AG04449 (cell line): Measurements from ENCODE around the gene FHL3.

Experiments used
- CTCF ChIA-PET: fragments of 350-600 bp; formaldehyde crosslinking; extraction: SDS; loops from one replicate; lab custom pipeline; 2021; ENCODE audit warnings: antibody characterized with exemption; lab: Yijun Ruan, JAX
- POLR2A ChIA-PET: fragments of 400-600, 350-600 bp; formaldehyde crosslinking; extraction: SDS; loops from one replicate; lab custom pipeline; 2020; ENCODE audit warnings: antibody characterized with exemption, inconsistent platforms; lab: Yijun Ruan, JAX
- DNase-seq: peaks from one replicate; pipeline ENCODE4 v3.0.0-alpha.2; 2010; ENCODE audit warnings: low read depth, low spot score
- H3K4me3 ChIP-seq: 2 replicates; pipeline ENCODE4 v1.5.1; 2011; ENCODE audit warnings: low read depth, mild to moderate bottlenecking, control low read depth, low read length
- TF ChIP-seq, protein P1 (sequence below): IDR thresholded peaks from one replicate; pipeline ENCODE4 v1.5.1; 2011; ENCODE audit warnings: mild to moderate bottlenecking, moderate library complexity, low read length, control low read depth, inconsistent platforms; ENCODE audit not compliant: insufficient read depth; ENCODE audit errors: missing control alignments

The FHL3 gene

DNA sequence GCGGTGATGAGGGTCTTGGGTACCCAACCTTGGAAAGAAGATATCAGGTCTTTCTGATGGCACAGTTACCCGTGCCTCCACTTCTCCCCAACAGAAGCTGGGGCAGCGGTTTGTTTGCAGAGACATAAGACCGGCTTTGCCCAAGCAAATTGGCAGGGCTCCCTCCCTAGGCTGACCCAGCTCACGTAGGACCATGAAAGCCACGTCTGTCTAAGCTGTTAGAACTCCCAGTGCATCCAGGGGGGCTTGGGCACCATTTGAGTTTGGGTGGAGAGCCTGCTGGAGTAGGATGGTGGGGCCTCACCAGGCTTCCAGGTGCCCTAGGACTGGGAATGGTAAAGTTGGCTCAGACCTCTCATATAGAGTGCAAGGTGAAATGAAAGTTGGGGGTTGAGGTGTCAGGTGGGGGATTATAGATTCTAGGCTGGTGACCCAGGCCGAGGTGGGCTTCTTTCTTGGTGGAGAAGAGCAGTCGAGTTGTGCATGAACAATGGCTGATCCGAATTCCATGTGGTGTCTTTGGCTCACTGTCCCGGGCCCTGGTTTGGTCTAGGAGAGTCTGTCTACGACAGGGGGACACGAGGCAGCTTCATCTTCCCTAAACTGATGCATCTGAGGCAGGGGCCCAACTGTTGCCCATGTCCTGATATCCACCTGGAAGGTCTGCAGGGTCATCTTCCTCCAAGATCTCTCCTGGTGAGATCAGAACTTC lies 37.9 kb upstream of the FHL3 start:
- no peak for DNase-seq
- H3K4me3 ChIP-seq, result no peak overlapping the region
- ChIA-PET POLR2A (no interaction called here), CTCF (interaction anchor here (2.2 kb wide), 1 partner anchor 789 kb away, joined by 6 read pairs; no protein-coding TSS in a partner anchor)
- TF ChIP-seq, protein P1, sequence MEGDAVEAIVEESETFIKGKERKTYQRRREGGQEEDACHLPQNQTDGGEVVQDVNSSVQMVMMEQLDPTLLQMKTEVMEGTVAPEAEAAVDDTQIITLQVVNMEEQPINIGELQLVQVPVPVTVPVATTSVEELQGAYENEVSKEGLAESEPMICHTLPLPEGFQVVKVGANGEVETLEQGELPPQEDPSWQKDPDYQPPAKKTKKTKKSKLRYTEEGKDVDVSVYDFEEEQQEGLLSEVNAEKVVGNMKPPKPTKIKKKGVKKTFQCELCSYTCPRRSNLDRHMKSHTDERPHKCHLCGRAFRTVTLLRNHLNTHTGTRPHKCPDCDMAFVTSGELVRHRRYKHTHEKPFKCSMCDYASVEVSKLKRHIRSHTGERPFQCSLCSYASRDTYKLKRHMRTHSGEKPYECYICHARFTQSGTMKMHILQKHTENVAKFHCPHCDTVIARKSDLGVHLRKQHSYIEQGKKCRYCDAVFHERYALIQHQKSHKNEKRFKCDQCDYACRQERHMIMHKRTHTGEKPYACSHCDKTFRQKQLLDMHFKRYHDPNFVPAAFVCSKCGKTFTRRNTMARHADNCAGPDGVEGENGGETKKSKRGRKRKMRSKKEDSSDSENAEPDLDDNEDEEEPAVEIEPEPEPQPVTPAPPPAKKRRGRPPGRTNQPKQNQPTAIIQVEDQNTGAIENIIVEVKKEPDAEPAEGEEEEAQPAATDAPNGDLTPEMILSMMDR, result no peak

DNA sequence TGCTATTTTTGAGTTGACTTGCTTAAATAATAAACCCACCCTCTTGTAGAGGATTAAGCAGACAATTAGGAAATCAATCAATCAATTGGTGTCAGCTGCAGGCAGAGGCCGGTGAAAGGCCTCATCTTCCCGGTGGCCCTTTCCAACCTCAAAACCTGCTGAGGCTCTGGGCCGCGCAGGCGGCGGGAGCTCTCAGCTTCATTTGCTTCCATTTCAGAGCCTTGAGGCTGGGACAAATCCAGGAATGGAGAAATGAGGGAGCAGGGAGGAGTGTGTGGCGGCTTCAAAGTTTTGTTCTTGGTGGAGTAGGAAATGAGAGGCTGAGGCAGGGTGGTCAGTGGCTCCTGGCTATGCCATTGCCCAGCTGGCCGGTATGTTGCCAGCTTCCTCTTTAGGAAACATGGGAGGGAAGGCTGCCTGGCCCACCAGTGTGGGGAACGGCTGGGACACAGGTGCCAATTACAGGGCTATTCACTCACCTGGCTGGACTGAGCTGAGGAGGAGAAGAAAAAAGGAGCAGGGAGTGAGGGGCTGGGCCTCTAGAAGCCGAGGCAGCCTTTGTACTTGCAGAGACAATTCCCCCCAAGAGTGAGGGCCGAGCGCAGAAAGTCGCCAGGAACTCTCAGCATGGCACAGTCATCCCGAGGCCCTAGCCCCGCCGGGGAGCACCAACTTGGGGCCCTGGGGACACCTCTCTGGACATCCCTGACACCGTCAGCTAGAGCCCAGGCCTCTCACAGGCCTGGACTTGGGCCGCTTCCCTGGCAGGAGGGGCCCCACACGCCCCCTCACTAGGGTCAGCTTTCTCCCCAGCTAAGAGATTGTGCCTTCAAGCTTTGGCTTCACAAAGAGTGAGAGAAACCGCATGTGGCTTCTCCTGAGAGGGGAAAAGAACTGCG lies 36.9 kb upstream of the FHL3 start:
- no peak for DNase-seq
- POLR2A ChIA-PET, result no interaction called here

DNA sequence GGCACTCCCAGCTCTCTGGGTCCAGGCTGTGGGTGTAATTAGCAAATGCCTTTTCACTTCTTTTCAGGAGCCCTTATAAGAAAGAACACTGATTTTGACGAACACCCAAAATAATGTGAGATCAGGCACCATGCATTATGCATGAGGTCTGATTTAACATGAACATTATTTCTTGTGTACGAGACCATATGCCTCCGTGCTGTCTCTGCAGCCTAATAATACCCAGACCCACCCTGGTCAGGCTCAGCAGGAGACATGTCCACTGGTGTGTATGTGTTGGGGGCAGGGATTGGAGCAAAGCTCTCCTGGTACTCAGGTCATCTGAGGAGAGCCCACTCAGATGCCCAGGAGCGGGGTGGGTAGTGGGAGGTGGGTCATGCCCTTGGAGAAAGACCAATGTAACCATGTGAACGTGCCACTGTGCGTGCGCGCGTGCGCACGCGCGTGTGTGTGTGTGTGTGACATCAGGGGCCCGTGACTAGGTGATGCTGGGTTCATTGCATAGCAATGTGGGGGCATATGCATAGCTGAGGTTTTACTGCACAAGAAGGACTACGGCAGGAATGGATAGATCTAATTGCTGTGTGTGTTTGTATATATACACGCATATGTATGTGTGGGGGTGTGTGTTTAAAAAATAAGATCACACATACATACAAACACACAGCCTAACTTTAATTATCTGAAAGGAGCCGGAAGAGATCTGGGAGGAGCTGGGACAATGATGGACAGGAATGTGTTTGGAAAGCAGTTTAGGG lies 34.2 kb upstream of the FHL3 start:
- no peak for DNase-seq
- POLR2A ChIA-PET, result interaction anchor here (1.1 kb wide), 1 partner anchor 9 kb away, joined by 9 read pairs; no protein-coding TSS in a partner anchor
- no peak overlapping the region for H3K4me3 ChIP-seq
- CTCF ChIA-PET, result interaction anchor here (0.7 to 5.2 kb wide), 11 partner anchors 9 to 796 kb away, joined by 3 to 37 read pairs (median 4); no protein-coding TSS in a partner anchor
- TF ChIP-seq, protein P1, result no peak

More for the DNA sequence above, 36.9 kb upstream of the FHL3 start:
- TF ChIP-seq, protein P1, result no peak
- H3K4me3 ChIP-seq, result no peak overlapping the region
- CTCF ChIA-PET, result interaction anchor here (0.9 to 2.2 kb wide), 4 partner anchors 13 to 791 kb away, joined by 4 to 7 read pairs (median 6); no protein-coding TSS in a partner anchor

DNA sequence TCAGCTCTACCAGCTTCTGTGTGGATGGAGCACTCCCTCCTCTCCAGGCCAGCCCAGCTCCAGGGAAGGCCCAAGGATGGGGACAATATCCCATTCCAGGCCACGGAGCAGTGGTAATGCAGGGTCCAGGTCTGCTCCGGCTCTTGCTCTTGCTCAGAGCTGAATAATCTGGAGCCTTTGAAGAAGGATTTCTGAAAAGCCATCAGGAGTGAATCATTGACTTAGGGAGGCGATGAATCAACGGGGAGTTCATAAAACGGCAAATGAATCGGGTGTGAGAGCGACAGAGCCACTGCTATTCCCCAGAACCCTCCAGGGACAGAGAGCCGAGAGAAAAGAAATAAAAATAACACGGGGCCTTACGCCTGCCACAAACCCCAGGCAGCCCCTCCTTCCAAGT lies 33.5 kb upstream of the FHL3 start:
- no peak for DNase-seq
- TF ChIP-seq, protein P1, result no peak
- no peak overlapping the region for H3K4me3 ChIP-seq
- POLR2A ChIA-PET, result interaction anchor here (0.9 to 1.1 kb wide), 2 partner anchors 9 to 11 kb away, joined by 3 to 9 read pairs; no protein-coding TSS in a partner anchor
- CTCF ChIA-PET, result interaction anchor here (0.7 to 5.2 kb wide), 9 partner anchors 9 to 797 kb away, joined by 3 to 37 read pairs (median 3); no protein-coding TSS in a partner anchor

DNA sequence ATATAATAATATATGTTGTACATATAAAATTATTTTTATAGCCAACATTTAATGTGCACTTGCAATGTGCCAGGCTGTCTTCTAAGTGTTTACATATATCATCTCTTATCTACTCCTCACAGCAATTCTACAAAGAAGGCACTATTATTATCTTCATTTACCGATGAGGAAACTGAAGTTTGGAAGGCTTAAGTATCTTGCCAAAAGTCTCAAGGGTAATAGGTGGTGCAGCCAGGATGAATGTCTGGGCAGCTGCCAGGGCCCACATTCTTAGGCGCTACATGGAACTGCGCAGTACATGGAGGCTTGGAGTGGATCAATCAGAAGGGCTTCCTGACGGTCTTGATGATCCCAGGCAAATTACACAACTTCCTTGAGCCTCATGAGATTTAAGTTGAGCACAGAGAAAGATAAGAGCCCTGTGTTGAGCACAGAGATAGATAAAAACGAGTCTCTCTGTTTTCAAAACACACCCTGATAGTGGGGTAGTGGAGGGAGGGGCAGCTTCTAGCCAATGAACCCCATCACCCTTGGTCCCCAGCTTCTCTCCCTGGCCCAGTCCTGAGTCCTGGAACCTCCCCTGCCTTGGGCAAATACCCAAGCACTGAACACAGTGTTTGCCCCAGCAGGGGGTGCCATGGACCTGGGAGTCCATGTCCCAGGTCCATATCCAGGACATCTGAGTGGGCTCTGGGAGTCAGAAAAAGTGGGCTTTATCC lies 32.1 kb upstream of the FHL3 start:
- no peak overlapping the region for H3K4me3 ChIP-seq
- CTCF ChIA-PET, result interaction anchor here (0.7 to 5.2 kb wide), 8 partner anchors 8 to 798 kb away, joined by 3 to 37 read pairs (median 4); no protein-coding TSS in a partner anchor

More for the DNA sequence above, 32.1 kb upstream of the FHL3 start:
- POLR2A ChIA-PET, result no interaction called here
- no peak for DNase-seq
- TF ChIP-seq, protein P1, result peak; percentile 20
